GM18873 (cell line): Measurements from ENCODE around the gene PPME1.

ENCODE experiments used
- ATAC-seq: cut with Tn5 transposase; IDR thresholded peaks from one replicate; pipeline ENCODE4 v1.9.1; 2021; ENCODE audit warnings: mild to moderate bottlenecking, moderate library complexity, moderate number of reproducible peaks; ENCODE audit not compliant: unreplicated experiment, low FRiP score

The PPME1 gene

DNA sequence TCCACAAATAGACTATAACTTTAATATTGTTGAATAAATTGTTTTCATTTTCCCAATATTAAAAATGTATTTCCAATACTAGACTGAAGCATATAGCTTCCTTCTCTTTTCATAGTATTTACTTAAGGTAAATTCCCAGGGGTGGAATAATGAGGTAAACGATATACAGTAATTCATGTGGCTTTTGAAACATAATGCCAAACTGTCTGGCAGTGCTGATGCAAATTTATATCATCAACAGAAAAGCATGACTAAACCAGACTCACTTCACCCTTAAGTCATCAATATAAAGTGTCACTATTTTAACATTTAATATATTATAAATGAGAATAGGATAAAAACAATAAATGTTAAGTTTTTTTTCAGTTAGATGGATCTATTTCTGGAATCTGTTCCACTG, 13.9 kb upstream of the PPME1 start:
- ATAC-seq = no peak

- ATAC-seq = no peak
Observed at GRCh38 chr11:74159642-74160041, 11.4 kb upstream of the PPME1 start.

- no peak for ATAC-seq
Observed at GRCh38 chr11:74162681-74163467, 8.2 kb upstream of the PPME1 start.

- no peak for ATAC-seq
Observed at GRCh38 chr11:74168838-74169237, 2.3 kb upstream of the PPME1 start.

DNA sequence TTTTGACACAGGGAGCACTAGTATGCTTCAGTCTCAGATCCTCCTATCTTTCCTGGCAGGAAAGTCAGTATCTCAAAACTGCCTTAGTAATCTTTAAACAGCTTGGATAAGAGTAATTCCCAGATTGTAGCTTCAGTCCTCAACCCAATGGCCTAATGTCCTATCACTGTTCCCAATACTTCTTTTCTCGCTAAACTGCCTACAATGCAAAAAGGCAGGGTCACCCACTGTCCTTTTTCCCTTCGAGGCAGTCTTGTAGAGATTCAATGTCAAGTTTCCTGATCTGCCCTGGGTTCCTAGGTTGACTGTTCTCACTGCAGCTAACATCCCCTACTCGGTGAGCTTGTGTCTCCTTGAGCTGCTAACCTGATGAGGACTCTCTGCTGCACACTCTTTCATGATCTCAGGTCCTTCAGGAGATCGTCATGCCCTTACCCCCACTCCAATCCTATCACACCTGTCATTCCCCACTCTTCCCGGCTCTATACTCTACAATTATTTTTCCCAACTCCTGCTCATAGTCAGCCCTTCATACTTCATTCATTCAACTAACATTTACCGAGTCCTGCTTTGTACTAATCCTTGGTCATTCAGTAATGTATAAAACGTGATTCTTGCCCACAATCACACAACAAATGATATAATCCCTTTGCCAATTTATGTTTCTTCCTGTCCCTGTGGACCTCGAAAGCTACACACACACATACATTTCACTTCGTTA, 1.2 kb upstream of the PPME1 start:
- no peak for ATAC-seq

- ATAC-seq = no peak
Observed at GRCh38 chr11:74171630-74171968, 510 bp downstream of the PPME1 start.

GRCh38 chr11:74171997-74172396, 908 bp downstream of the PPME1 start:
- no peak for ATAC-seq

DNA sequence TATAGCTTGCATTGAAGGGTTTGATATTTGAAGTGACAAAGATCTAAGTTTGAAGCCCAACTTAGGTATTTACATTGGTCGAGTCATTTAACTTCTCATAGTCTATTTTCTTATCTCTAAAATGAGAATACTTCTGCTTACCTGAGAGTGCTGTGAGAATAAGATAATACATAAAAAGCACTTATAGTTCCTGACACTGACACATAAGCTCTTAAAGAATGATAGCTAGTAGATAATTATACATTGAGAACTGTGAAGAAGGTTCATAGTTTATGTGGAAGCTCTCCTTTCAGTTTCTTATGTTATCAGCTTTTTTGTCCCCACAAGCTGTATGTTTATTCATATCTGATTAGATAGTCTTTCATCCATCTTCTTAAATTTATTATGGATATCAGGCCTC, 4.8 kb downstream of the PPME1 start:
- ATAC-seq = no peak

DNA sequence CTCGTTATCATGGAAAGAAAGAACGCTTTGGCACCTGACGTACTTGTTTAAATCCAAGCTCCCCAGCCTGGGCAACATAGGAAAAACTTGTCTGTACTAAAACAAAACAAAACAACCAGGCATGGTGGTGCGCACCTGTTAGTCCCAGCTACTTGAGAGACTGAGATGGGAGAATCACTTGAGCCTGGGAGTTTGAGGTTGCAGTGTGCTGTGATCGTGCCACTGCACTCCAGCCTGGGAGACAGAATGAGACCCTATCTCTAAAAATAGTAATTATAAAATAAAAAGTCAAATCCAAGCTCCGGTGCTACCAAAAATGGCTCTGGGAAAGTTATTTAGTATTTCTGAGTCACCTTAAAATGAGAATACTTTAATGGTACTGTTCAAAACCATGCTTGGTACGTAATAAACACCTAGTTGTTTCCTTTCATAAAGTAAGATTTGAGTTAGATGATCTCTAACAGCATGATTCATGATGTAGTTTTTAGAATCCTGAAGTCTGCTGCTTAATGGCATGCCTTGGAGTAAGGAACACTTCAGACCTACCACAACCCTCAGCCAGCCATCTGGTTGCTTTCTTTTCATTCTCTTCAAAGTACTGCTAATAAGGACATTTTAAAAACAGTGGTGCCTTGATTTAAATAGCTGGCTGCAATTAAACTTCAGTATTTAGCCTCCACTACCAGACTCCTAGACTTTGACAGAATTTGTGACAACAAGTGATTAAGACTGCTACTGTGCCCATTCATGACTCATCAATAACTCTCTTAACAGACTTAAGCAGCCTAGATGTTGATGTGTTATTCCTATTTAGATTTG, 8.4 kb downstream of the PPME1 start:
- no peak for ATAC-seq

GRCh38 chr11:74182635-74183034, 11.5 kb downstream of the PPME1 start:
- ATAC-seq = no peak

DNA sequence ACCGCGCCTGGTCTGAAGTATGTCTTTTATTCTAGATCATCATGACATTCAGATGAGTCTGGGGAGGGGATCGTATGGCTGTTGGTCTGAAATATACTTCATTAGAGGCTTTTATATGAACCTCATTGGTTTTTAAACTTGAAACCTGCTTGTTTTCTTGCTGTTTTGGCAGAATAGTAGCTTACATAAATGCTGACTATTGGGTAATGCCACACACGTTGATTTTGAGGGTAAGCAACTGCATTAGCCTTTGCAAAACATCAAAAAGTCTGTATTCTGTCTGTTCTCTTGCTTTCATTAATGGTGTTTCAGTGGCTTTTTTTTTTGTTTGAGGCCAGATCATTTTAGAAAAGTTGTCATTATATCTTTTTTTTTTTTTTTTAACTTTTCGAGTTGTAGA, 14.2 kb downstream of the PPME1 start:
- no peak for ATAC-seq

DNA sequence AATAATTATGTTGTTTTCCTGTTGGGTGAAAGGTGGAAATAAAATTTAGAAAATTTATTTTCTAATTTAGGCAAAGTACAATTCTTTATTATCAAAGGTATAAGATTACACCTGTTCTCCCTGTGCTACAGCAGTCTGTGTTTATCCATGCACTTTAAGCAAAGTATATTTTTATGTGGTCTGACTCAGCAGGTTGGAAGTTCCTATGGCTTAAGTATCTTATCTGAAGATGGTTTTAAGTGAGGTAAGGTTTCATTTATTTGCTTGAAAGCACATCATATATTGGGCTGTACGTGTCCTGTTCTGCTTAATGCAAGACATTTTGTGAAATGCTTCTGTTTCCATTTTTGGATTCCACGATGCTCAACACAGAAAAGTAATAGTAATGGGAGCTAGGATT, 14.6 kb downstream of the PPME1 start:
- ATAC-seq = no peak

DNA sequence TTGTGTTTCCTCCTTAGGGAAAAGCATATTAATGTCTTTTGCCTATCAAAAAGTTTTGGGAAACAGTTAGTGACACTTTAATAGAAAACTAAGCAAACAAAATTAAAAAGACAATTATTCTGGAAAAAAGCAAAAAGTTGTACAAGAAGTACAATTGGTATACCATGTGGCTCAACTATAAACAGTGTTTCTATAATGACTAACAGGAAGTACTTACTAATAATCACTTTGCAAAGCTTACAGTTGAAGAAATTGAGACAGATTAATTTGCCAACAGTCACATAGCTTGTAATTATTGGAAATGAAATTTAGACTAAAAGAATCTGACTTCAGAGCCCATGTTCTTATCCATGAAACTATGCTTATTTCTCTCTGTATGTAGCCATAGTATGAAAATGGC, 24.7 kb downstream of the PPME1 start:
- ATAC-seq = no peak

DNA sequence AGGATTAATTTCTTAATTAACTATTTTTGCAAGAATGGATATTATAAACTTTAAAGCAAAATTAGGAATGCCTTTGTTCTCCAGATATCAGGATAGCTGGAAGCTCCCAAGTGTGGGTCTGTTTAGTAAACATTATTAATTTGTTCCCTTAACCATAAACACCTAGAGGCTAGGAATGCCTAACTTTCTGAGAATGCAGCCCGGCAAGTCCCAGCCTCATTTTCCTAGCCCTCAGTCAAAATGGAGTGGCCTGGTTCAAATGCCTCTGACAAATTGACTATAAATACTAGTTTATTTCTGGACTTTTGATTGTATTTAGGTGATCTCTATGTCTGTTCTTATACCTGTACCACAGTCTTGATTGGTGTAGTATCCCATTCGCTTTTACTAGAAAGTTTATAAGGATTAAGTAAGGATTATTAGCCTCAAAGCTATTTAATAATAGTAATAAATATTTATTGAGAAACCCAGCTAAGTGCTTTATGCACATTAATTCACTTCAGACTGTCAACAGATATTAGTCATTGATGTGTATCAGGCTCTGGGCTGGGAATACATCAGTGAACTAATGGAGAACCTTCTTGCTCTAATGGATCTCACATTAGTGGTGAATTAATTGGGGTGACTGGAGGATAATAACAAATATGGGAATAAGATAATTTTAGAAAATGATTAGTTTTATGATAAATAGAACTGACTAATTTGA, 25.8 kb downstream of the PPME1 start:
- ATAC-seq = no peak

DNA sequence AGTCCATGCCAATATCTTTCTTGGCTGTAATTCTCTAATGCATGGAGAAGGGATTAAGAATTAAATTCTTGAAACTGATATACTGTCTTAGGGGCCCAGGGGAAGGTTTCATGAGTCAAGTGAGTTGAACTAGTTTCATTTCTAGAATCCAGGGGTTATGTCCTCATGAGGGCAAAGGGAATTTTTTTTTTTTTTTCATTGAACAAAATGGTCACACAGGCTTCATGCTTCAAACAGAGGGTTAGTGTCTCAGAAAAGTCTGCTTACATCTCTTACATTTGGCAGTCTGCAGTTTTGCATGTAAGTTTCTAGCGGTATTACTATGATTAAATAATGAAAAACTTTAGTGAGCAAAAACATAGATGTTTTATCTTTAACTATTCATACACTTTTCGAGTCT, 32.9 kb downstream of the PPME1 start:
- no peak for ATAC-seq

- ATAC-seq = no peak
Observed at GRCh38 chr11:74204701-74205100, 33.6 kb downstream of the PPME1 start.

- no peak for ATAC-seq
Observed at GRCh38 chr11:74205181-74205580, 34.1 kb downstream of the PPME1 start.

GRCh38 chr11:74206746-74207145, 35.7 kb downstream of the PPME1 start:
- ATAC-seq = no peak

DNA sequence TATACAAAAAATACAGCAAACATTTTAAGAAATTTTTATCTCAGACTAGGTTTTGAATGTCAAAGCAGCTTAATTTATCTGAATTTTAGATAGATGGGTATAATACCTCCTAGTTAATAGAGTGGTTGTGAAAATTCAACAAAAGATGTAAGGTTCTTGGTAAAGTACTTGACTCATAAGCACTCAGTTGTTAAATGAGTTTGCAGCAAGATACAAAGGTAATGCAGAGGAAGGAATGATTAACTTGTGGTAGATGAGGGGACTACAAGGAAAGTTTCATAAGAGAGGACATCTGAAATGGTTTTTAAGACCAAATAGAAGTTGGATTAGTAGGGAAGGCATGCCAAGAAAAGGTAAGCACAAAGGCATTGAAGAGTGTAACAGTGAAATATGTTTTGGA, 37.4 kb downstream of the PPME1 start:
- no peak for ATAC-seq

DNA sequence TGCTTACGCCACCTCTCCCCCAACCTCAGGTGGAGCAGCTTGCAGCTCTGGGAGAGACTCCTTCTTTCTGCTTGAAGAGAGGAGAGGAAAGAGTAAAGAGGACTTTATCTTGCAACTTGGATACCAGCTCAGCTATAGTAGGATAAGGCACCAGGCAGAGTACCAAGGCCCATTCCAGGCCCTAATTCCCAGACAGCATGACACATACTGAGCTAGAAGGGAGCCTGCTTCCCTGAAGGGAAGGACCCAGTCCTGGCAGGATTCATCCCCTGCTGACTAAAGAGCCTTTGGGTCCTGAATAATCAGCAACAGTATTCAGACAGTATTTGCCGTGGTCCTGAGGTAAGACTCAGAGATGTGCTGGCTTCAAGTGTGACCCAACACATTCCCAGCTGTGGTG, 41.4 kb downstream of the PPME1 start:
- ATAC-seq = no peak

- no peak for ATAC-seq
Observed at GRCh38 chr11:74220376-74220775, 49.3 kb downstream of the PPME1 start.
